ENCODE data around the gene CFAP74. TPM values are rescaled to one million over a fixed set of nuclear protein-coding genes. Genes with fewer than 3 reads are reported as not detected.

The CFAP74 gene
- total RNA-seq, 2 donors from 2014 or later, result 9.1 TPM; not detected in 1

- Histone ChIP-seq H3K36me3 (no peaks in the 10 kb centered on the region), H3K4me1 (replicated peaks) (no peaks in the 10 kb centered on the region), H3K27me3 (replicated peaks; ENCODE audit: insufficient read depth) (no peaks in the 10 kb centered on the region), H3K27ac (no peak overlapping the region), H3K4me3 (no peak overlapping the region), H3K9me3 (no peaks in the 10 kb centered on the region)
- DNase-seq (ENCODE audit: low spot score), result no peak
- 74% methylated on average over 13 of the region's 13 CpGs for WGBS
- intact Hi-C loops (cut with DNase I), result no loop called here
- no peak for TF ChIP-seq POLR2A (IDR thresholded peaks at IDR 0.05)
- no peak for TF ChIP-seq CTCF (IDR thresholded peaks at IDR 0.05)
- TF ChIP-seq POLR2AphosphoS5 (IDR thresholded peaks at IDR 0.05), result no peak
Measured at GRCh38 chr1:1987142-1987510, 16.5 kb downstream of the CFAP74 start.

GRCh38 chr1:1986451-1987141 is 17.0 kb downstream of the CFAP74 start:
- no peak for TF ChIP-seq POLR2A (IDR thresholded peaks at IDR 0.05)
- no peak for TF ChIP-seq POLR2AphosphoS5 (IDR thresholded peaks at IDR 0.05)
- TF ChIP-seq CTCF (IDR thresholded peaks at IDR 0.05), result no peak
- DNase-seq (ENCODE audit: low spot score), result no peak
- no peaks in the 10 kb centered on the region for H3K4me1 ChIP-seq (replicated peaks)
- H3K27me3 ChIP-seq (replicated peaks; ENCODE audit: insufficient read depth), result no peaks in the 10 kb centered on the region
- no peaks in the 10 kb centered on the region for H3K9me3 ChIP-seq
- no peak overlapping the region for H3K27ac ChIP-seq
- 87% methylated on average over 24 of the region's 24 CpGs for WGBS
- H3K36me3 ChIP-seq, result no peaks in the 10 kb centered on the region
- no peak overlapping the region for H3K4me3 ChIP-seq
- intact Hi-C loops (cut with DNase I), result no loop called here

GRCh38 chr1:1985375-1986050 is 18.1 kb downstream of the CFAP74 start:
- no peak for DNase-seq (ENCODE audit: low spot score)
- H3K9me3 ChIP-seq, result no peaks in the 10 kb centered on the region
- no peak for TF ChIP-seq POLR2A (IDR thresholded peaks at IDR 0.05)
- TF ChIP-seq POLR2AphosphoS5 (IDR thresholded peaks at IDR 0.05), result no peak
- TF ChIP-seq CTCF (IDR thresholded peaks at IDR 0.05), result no peak

GRCh38 chr1:1984560-1985070 is 19.0 kb downstream of the CFAP74 start:
- no peaks in the 10 kb centered on the region for H3K4me1 ChIP-seq (replicated peaks)
- intact Hi-C loops (cut with DNase I), result no loop called here
- DNase-seq (ENCODE audit: low spot score), result no peak
- no peak overlapping the region for H3K4me3 ChIP-seq
- H3K36me3 ChIP-seq, result no peaks in the 10 kb centered on the region
- no peak for TF ChIP-seq POLR2AphosphoS5 (IDR thresholded peaks at IDR 0.05)
- no peak for TF ChIP-seq POLR2A (IDR thresholded peaks at IDR 0.05)
- no peak for TF ChIP-seq CTCF (IDR thresholded peaks at IDR 0.05)
- no peaks in the 10 kb centered on the region for H3K27me3 ChIP-seq (replicated peaks; ENCODE audit: insufficient read depth)
- no peaks in the 10 kb centered on the region for H3K9me3 ChIP-seq
- H3K27ac ChIP-seq, result no peak overlapping the region
- 85% methylated on average over 17 of the region's 17 CpGs for WGBS

More at GRCh38 chr1:1985375-1986050, 18.1 kb downstream of the CFAP74 start:
- H3K4me1 ChIP-seq (replicated peaks), result no peaks in the 10 kb centered on the region
- WGBS, result 86% methylated on average over 31 of the region's 32 CpGs
- H3K27me3 ChIP-seq (replicated peaks; ENCODE audit: insufficient read depth), result no peaks in the 10 kb centered on the region
- H3K27ac ChIP-seq, result no peak overlapping the region
- H3K4me3 ChIP-seq, result no peak overlapping the region
- intact Hi-C loops (cut with DNase I), result no loop called here
- no peaks in the 10 kb centered on the region for H3K36me3 ChIP-seq
